IPS-18a (cell line): ENCODE measurements around the gene SYN1.

Experiments
- H3K27ac ChIP-seq: one replicate; pipeline ENCODE4 v1.5.1; 2013; ENCODE audit warnings: low read length
- H3K27me3 ChIP-seq: one replicate; pipeline ENCODE4 v1.6.1; 2013; ENCODE audit warnings: mild to moderate bottlenecking, low read length; ENCODE audit not compliant: control insufficient read depth, insufficient read depth
- H3K36me3 ChIP-seq: one replicate; pipeline ENCODE4 v1.6.1; 2013; ENCODE audit warnings: low read depth, low read length; ENCODE audit not compliant: control insufficient read depth
- H3K4me1 ChIP-seq: one replicate; pipeline ENCODE4 v1.6.1; 2013; ENCODE audit warnings: low read depth, low read length; ENCODE audit not compliant: control insufficient read depth
- H3K4me3 ChIP-seq: one replicate; pipeline ENCODE4 v1.5.1; 2013; ENCODE audit warnings: low read length
- H3K9ac ChIP-seq: one replicate; pipeline ENCODE4 v1.6.1; 2013; ENCODE audit warnings: mild to moderate bottlenecking, low read length, moderate library complexity
- H3K9me3 ChIP-seq: one replicate; pipeline ENCODE4 v1.6.1; 2013; ENCODE audit warnings: low read depth, low read length; ENCODE audit not compliant: control insufficient read depth

SYN1 gene

GRCh38 chrX:47566841-47567240 lies 52.8 kb downstream of the SYN1 start:
- Histone ChIP-seq H3K36me3 (peaks cover 23% of the 10 kb centered on the region), H3K4me1 (no peaks in the 10 kb centered on the region), H3K27me3 (no peaks in the 10 kb centered on the region), H3K9me3 (no peaks in the 10 kb centered on the region), H3K4me3 (no peak overlapping the region), H3K9ac (no peak overlapping the region), H3K27ac (no peak overlapping the region)

- no peaks in the 10 kb centered on the region for H3K27me3 ChIP-seq
- H3K4me3 ChIP-seq: no peak overlapping the region
- H3K27ac ChIP-seq: no peak overlapping the region
- peaks cover 3% of the 10 kb centered on the region for H3K4me1 ChIP-seq
- peaks cover 9% of the 10 kb centered on the region for H3K9me3 ChIP-seq
- no peak overlapping the region for H3K9ac ChIP-seq
- peaks cover 19% of the 10 kb centered on the region for H3K36me3 ChIP-seq
These were observed 55.1 kb downstream of the SYN1 start for GRCh38 chrX:47564438-47565085.

- Histone ChIP-seq H3K4me3 (no peak overlapping the region), H3K9ac (no peak overlapping the region), H3K9me3 (peaks cover 9% of the 10 kb centered on the region), H3K27ac (no peak overlapping the region), H3K4me1 (peaks cover 3% of the 10 kb centered on the region), H3K27me3 (no peaks in the 10 kb centered on the region), H3K36me3 (peaks cover 15% of the 10 kb centered on the region)
These were observed 55.8 kb downstream of the SYN1 start for GRCh38 chrX:47563801-47564315.

- peaks cover 10% of the 10 kb centered on the region for H3K36me3 ChIP-seq
- no peaks in the 10 kb centered on the region for H3K27me3 ChIP-seq
- no peak overlapping the region for H3K27ac ChIP-seq
- peaks cover 9% of the 10 kb centered on the region for H3K9me3 ChIP-seq
- H3K4me3 ChIP-seq: no peak overlapping the region
- peaks cover 3% of the 10 kb centered on the region for H3K4me1 ChIP-seq
- H3K9ac ChIP-seq: no peak overlapping the region
These were observed 56.9 kb downstream of the SYN1 start for GRCh38 chrX:47562615-47563243.

- Histone ChIP-seq H3K9me3 (peaks cover 13% of the 10 kb centered on the region), H3K36me3 (peaks cover 10% of the 10 kb centered on the region), H3K4me3 (peak overlapping the region; percentile 88), H3K9ac (peak overlapping the region; percentile 59), H3K27ac (no peak overlapping the region), H3K4me1 (peaks cover 3% of the 10 kb centered on the region), H3K27me3 (no peaks in the 10 kb centered on the region)
These were observed 58.0 kb downstream of the SYN1 start for GRCh38 chrX:47561659-47562151.

- Histone ChIP-seq H3K27ac (no peak within 1 kb of the TSS), H3K36me3 (peaks cover 10% of the 10 kb centered on the region), H3K27me3 (no peaks in the 10 kb centered on the region), H3K4me1 (peaks cover 3% of the 10 kb centered on the region), H3K9me3 (peaks cover 15% of the 10 kb centered on the region), H3K4me3 (peak within 1 kb of the TSS; percentile 88), H3K9ac (peak within 1 kb of the TSS; percentile 59)
These were observed 58.6 kb downstream of the SYN1 start, which contains the start of gene ARAF for GRCh38 chrX:47560934-47561658. ARAF (plus strand) TSS chrX:47561205; CDS start chrX:47562968, 1,763 bp downstream.

GRCh38 chrX:47560179-47560933 lies 59.3 kb downstream of the SYN1 start:
- H3K27me3 ChIP-seq: no peaks in the 10 kb centered on the region
- H3K36me3 ChIP-seq: peaks cover 10% of the 10 kb centered on the region
- no peak overlapping the region for H3K27ac ChIP-seq
- H3K4me3 ChIP-seq: peak overlapping the region; percentile 88
- peaks cover 15% of the 10 kb centered on the region for H3K9me3 ChIP-seq
- H3K4me1 ChIP-seq: peaks cover 3% of the 10 kb centered on the region
- H3K9ac ChIP-seq: peak overlapping the region; percentile 39

- H3K36me3 ChIP-seq: peaks cover 5% of the 10 kb centered on the region
- H3K27ac ChIP-seq: no peak overlapping the region
- H3K9me3 ChIP-seq: peaks cover 15% of the 10 kb centered on the region
- H3K4me1 ChIP-seq: peaks cover 3% of the 10 kb centered on the region
- no peak overlapping the region for H3K9ac ChIP-seq
- no peak overlapping the region for H3K4me3 ChIP-seq
- no peaks in the 10 kb centered on the region for H3K27me3 ChIP-seq
These were observed 61.2 kb downstream of the SYN1 start for GRCh38 chrX:47558436-47558835.

- peak overlapping the region; percentile 71 for H3K4me3 ChIP-seq
- no peaks in the 10 kb centered on the region for H3K27me3 ChIP-seq
These were observed 63.5 kb downstream of the SYN1 start for GRCh38 chrX:47556045-47556623.

GRCh38 chrX:47543496-47543895 lies 76.2 kb downstream of the SYN1 start:
- H3K36me3 ChIP-seq: no peaks in the 10 kb centered on the region
- no peaks in the 10 kb centered on the region for H3K4me1 ChIP-seq
- no peak overlapping the region for H3K9ac ChIP-seq
- no peak overlapping the region for H3K4me3 ChIP-seq
- no peaks in the 10 kb centered on the region for H3K9me3 ChIP-seq
- H3K27ac ChIP-seq: no peak overlapping the region
- no peaks in the 10 kb centered on the region for H3K27me3 ChIP-seq

More at GRCh38 chrX:47556045-47556623, 63.5 kb downstream of the SYN1 start:
- Histone ChIP-seq H3K4me1 (peaks cover 3% of the 10 kb centered on the region), H3K36me3 (no peaks in the 10 kb centered on the region), H3K27ac (peak overlapping the region; percentile 75), H3K9me3 (peaks cover 19% of the 10 kb centered on the region), H3K9ac (peak overlapping the region; percentile 66)
